Brain pericyte (primary cell): Measurements from ENCODE around the gene CCDC3.
"Not testable (repeated sequence)": the region's sequence is repeated elsewhere in the genome, so short reads cannot be mapped to it uniquely, and the experiment has no call there.

Source experiments
- DNase-seq: peaks from one replicate; pipeline ENCODE4 v3.0.0-alpha.2; 2012; ENCODE audit warnings: low read depth, low spot score

The CCDC3 gene

GRCh38 chr10:13000431-13000830, 1.1 kb downstream of the CCDC3 start:
- no peak for DNase-seq

- no peak for DNase-seq
Measured at GRCh38 chr10:12999849-13000248, 1.7 kb downstream of the CCDC3 start.

- DNase-seq, result no peak
Measured at GRCh38 chr10:12995425-12995861, 6.1 kb downstream of the CCDC3 start.

- DNase-seq, result no peak
Measured at GRCh38 chr10:12993595-12993994, 7.9 kb downstream of the CCDC3 start.

- no peak for DNase-seq
Measured at GRCh38 chr10:12985347-12985746, 16.2 kb downstream of the CCDC3 start.

- no peak for DNase-seq
Measured at GRCh38 chr10:12984165-12984747, 17.3 kb downstream of the CCDC3 start.

- not testable (repeated sequence) for DNase-seq
Measured at GRCh38 chr10:12983568-12983967, 17.9 kb downstream of the CCDC3 start.

- DNase-seq, result no peak
Measured at GRCh38 chr10:12981570-12981969, 19.9 kb downstream of the CCDC3 start.

- DNase-seq, result no peak
Measured at GRCh38 chr10:12980713-12981306, 20.7 kb downstream of the CCDC3 start.

GRCh38 chr10:12980102-12980661, 21.3 kb downstream of the CCDC3 start:
- DNase-seq, result no peak

GRCh38 chr10:12978891-12979290, 22.6 kb downstream of the CCDC3 start:
- no peak for DNase-seq

GRCh38 chr10:12975906-12976305, 25.6 kb downstream of the CCDC3 start:
- no peak for DNase-seq

GRCh38 chr10:12975266-12975665, 26.2 kb downstream of the CCDC3 start:
- DNase-seq, result no peak

- no peak for DNase-seq
Measured at GRCh38 chr10:12974491-12975199, 26.9 kb downstream of the CCDC3 start.

- no peak for DNase-seq
Measured at GRCh38 chr10:12974078-12974477, 27.4 kb downstream of the CCDC3 start.

- no peak for DNase-seq
Measured at GRCh38 chr10:12973149-12973718, 28.3 kb downstream of the CCDC3 start.

- no peak for DNase-seq
Measured at GRCh38 chr10:12972146-12972545, 29.4 kb downstream of the CCDC3 start.

GRCh38 chr10:12971001-12971788, 30.3 kb downstream of the CCDC3 start:
- DNase-seq, result peak; percentile 29

GRCh38 chr10:12969951-12970350, 31.6 kb downstream of the CCDC3 start:
- no peak for DNase-seq

- no peak for DNase-seq
Measured at GRCh38 chr10:12966067-12966466, 35.4 kb downstream of the CCDC3 start.

GRCh38 chr10:12965571-12965970, 35.9 kb downstream of the CCDC3 start:
- no peak for DNase-seq

GRCh38 chr10:12962556-12962955, 39.0 kb downstream of the CCDC3 start:
- no peak for DNase-seq
